Testis (tissue), 3 donors: ENCODE measurements around the gene FOS. TPM values are rescaled to one million over a fixed set of nuclear protein-coding genes. Genes with fewer than 3 reads are reported as not detected.

Experiments used
- DNase-seq: peaks from one replicate; pipeline ENCODE4 v3.0.0-alpha.2; 2019
- H3K27ac ChIP-seq, 2 donors: fragments of 200-600 bp; sonication (generic); one replicate each; pipeline ENCODE4 v1.5.1; 2019
- H3K27me3 ChIP-seq: fragments of 200-600 bp; sonication (generic); one replicate; pipeline ENCODE4 v1.5.1; 2019
- H3K36me3 ChIP-seq: fragments of 200-600 bp; sonication (generic); one replicate; pipeline ENCODE4 v1.5.1; 2017; ENCODE audit warnings: low read depth; ENCODE audit errors: missing control alignments
- H3K4me1 ChIP-seq: fragments of 200-600 bp; sonication (generic); one replicate; pipeline ENCODE4 v1.5.1; 2019
- H3K4me3 ChIP-seq, 2 donors: fragments of 200-600 bp; sonication (generic); one replicate each; pipeline ENCODE4 v1.5.1; 2017 to 2019
- H3K9me3 ChIP-seq: fragments of 200-600 bp; sonication (generic); one replicate; pipeline ENCODE4 v1.5.1; 2017
- CTCF ChIP-seq, 3 experiments: fragments of 450-650 bp in 2 of 3; fragments of 200-600 bp in 1 of 3; sonication (generic) in 1 of 3; IDR thresholded peaks; one replicate each; pipeline ENCODE4 v1.5.1; 2016 to 2019; ENCODE audit warnings: antibody characterized with exemption in 3 of 3, mild to moderate bottlenecking in 2 of 3, moderate library complexity in 1 of 3
- POLR2A ChIP-seq: fragments of 450-650 bp; IDR thresholded peaks from one replicate; pipeline ENCODE4 v1.6.1; 2017; ENCODE audit warnings: antibody characterized with exemption, mild to moderate bottlenecking, moderate library complexity
- WGBS, 2 donors: methylation state at CpG; one replicate each; pipeline ENCODE4 v1.1.5; 2018; 5-methylcytosine and 5-hydroxymethylcytosine counted together
- intact Hi-C: fragments of 100-400 bp; cut with DNase I; formaldehyde crosslinking; loops from one replicate; pipeline ENCODE4 v1.15.1; 2023; ENCODE audit warnings: low total_unique reads
- polyA plus RNA-seq: library from polyadenylated mRNA; stranded (reverse); fragments of 350-450 nt; fragmentation: Illumina TruSeq; extraction: RNeasy Lipid Tissue Mini Kit (QIAGEN cat#74804); gene quantifications from one replicate; pipeline ENCODE4 v1.2.3, GENCODE V29; 2014; ENCODE audit warnings: low read depth, low replicate concordance; ENCODE audit not compliant: insufficient read depth
- total RNA-seq, 2 donors: library from RNA; depleted of rRNA; stranded (reverse); fragments of >200 nt; gene quantifications; one replicate each; pipeline ENCODE4 v1.2.3, GENCODE V29; 2016

FOS gene
- total and polyA plus RNA-seq, 3 donors from 2014 or later, result 44.2 to 247 (median 66.1) TPM

GRCh38 chr14:75283833-75284563 is 5.4 kb downstream of the FOS start:
- Histone ChIP-seq H3K27me3 (no peaks in the 10 kb centered on the region), H3K27ac (no peak overlapping the region), H3K4me3 (no peak overlapping the region), H3K9me3 (no peaks in the 10 kb centered on the region), H3K36me3 (no peaks in the 10 kb centered on the region), H3K4me1 (peaks cover 12% of the 10 kb centered on the region)
- TF ChIP-seq CTCF (IDR thresholded peaks at IDR 0.05) (no peak), POLR2A (no peak)
- WGBS, 2 donors, result 86 to 89% methylated on average over 5 of the region's 5 CpGs
- intact Hi-C loops, result no loop called here
- DNase-seq, result no peak

GRCh38 chr14:75285331-75285730 is 6.7 kb downstream of the FOS start:
- no peak overlapping the region for H3K4me3 ChIP-seq
- TF ChIP-seq CTCF (IDR thresholded peaks at IDR 0.05) (no peak), POLR2A (no peak)
- intact Hi-C loops, result no loop called here
- DNase-seq, result no peak
- H3K27ac ChIP-seq, result no peak overlapping the region
- no peaks in the 10 kb centered on the region for H3K36me3 ChIP-seq
- H3K9me3 ChIP-seq, result no peaks in the 10 kb centered on the region
- H3K27me3 ChIP-seq, result no peaks in the 10 kb centered on the region
- peaks cover 2% of the 10 kb centered on the region for H3K4me1 ChIP-seq

- WGBS, 2 donors, result 44 to 69% methylated on average over 5 of the region's 5 CpGs
- Histone ChIP-seq H3K27me3 (no peaks in the 10 kb centered on the region), H3K4me3 (no peak overlapping the region), H3K27ac (no peak overlapping the region), H3K9me3 (no peaks in the 10 kb centered on the region), H3K4me1 (no peaks in the 10 kb centered on the region), H3K36me3 (no peaks in the 10 kb centered on the region)
- no peak for TF ChIP-seq CTCF (IDR thresholded peaks at IDR 0.05)
- TF ChIP-seq POLR2A, result no peak
- intact Hi-C loops, result no loop called here
- DNase-seq, result no peak
Observed at GRCh38 chr14:75286313-75286712, 7.7 kb downstream of the FOS start.

- Histone ChIP-seq H3K4me3 (no peak overlapping the region), H3K27me3 (no peaks in the 10 kb centered on the region), H3K36me3 (no peaks in the 10 kb centered on the region), H3K27ac (no peak overlapping the region), H3K9me3 (no peaks in the 10 kb centered on the region), H3K4me1 (no peaks in the 10 kb centered on the region)
- TF ChIP-seq POLR2A (no peak), CTCF (IDR thresholded peaks at IDR 0.05) (no peak)
- intact Hi-C loops, result no loop called here
- no peak for DNase-seq
- 79 to 82% methylated on average over 3 of the region's 3 CpGs for WGBS, 2 donors
Observed at GRCh38 chr14:75289840-75290388, 11.3 kb downstream of the FOS start.

GRCh38 chr14:75290851-75291250 is 12.2 kb downstream of the FOS start:
- TF ChIP-seq CTCF (IDR thresholded peaks at IDR 0.05), result no peak
- no peak for TF ChIP-seq POLR2A
- no peak for DNase-seq
- intact Hi-C loops, result no loop called here
- no peak overlapping the region for H3K4me3 ChIP-seq
- no peaks in the 10 kb centered on the region for H3K9me3 ChIP-seq
- H3K27me3 ChIP-seq, result no peaks in the 10 kb centered on the region
- 85 to 89% methylated on average over 3 of the region's 3 CpGs for WGBS, 2 donors
- no peaks in the 10 kb centered on the region for H3K36me3 ChIP-seq
- H3K4me1 ChIP-seq, result peaks cover 7% of the 10 kb centered on the region
- no peak overlapping the region for H3K27ac ChIP-seq
